ENCODE measurements around the gene AIF1L. TPM values are rescaled to one million over a fixed set of nuclear protein-coding genes. Genes with fewer than 3 reads are reported as not detected.
"Not testable (repeated sequence)": the region's sequence is repeated elsewhere in the genome, so short reads cannot be mapped to it uniquely, and the experiment has no call there.

Gene AIF1L
- total RNA-seq, 1 experiment from 2014 or later, result 93.3 TPM

- no peaks in the 10 kb centered on the region for H3K27me3 ChIP-seq (ENCODE audit: control insufficient read depth, insufficient read depth, low read length)
- no peak for DNase-seq
- no peak overlapping the region for H3K4me3 ChIP-seq (ENCODE audit: insufficient read depth, low read depth, low read length)
- H3K36me3 ChIP-seq (replicated peaks; ENCODE audit: control insufficient read depth, insufficient read depth, low read length), result peaks cover 39% of the 10 kb centered on the region
These were observed 48.9 kb downstream of the AIF1L start for GRCh38 chr9:131145245-131145644.

- Histone ChIP-seq H3K36me3 (replicated peaks; ENCODE audit: control insufficient read depth, insufficient read depth, low read length) (peaks cover 35% of the 10 kb centered on the region), H3K27me3 (ENCODE audit: control insufficient read depth, insufficient read depth, low read length) (no peaks in the 10 kb centered on the region), H3K4me3 (ENCODE audit: insufficient read depth, low read depth, low read length) (no peak overlapping the region)
- DNase-seq, result no peak
These were observed 49.9 kb downstream of the AIF1L start for GRCh38 chr9:131146186-131146585.

GRCh38 chr9:131148276-131148675 is 51.9 kb downstream of the AIF1L start:
- no peak for DNase-seq
- Histone ChIP-seq H3K27me3 (ENCODE audit: control insufficient read depth, insufficient read depth, low read length) (no peaks in the 10 kb centered on the region), H3K36me3 (replicated peaks; ENCODE audit: control insufficient read depth, insufficient read depth, low read length) (peaks cover 37% of the 10 kb centered on the region), H3K4me3 (ENCODE audit: insufficient read depth, low read depth, low read length) (no peak overlapping the region)

- DNase-seq, result no peak
- no peak overlapping the region for H3K4me3 ChIP-seq (ENCODE audit: insufficient read depth, low read depth, low read length)
- H3K27me3 ChIP-seq (ENCODE audit: control insufficient read depth, insufficient read depth, low read length), result no peaks in the 10 kb centered on the region
- peaks cover 36% of the 10 kb centered on the region for H3K36me3 ChIP-seq (replicated peaks; ENCODE audit: control insufficient read depth, insufficient read depth, low read length)
These were observed 52.8 kb downstream of the AIF1L start for GRCh38 chr9:131148966-131149687.

GRCh38 chr9:131149688-131150053 is 53.3 kb downstream of the AIF1L start:
- no peak for DNase-seq
- Histone ChIP-seq H3K4me3 (ENCODE audit: insufficient read depth, low read depth, low read length) (no peak overlapping the region), H3K27me3 (ENCODE audit: control insufficient read depth, insufficient read depth, low read length) (no peaks in the 10 kb centered on the region), H3K36me3 (replicated peaks; ENCODE audit: control insufficient read depth, insufficient read depth, low read length) (peaks cover 32% of the 10 kb centered on the region)

GRCh38 chr9:131153595-131153994 is 57.3 kb downstream of the AIF1L start:
- peaks cover 16% of the 10 kb centered on the region for H3K36me3 ChIP-seq (replicated peaks; ENCODE audit: control insufficient read depth, insufficient read depth, low read length)
- H3K4me3 ChIP-seq (ENCODE audit: insufficient read depth, low read depth, low read length), result no peak overlapping the region
- DNase-seq, result no peak
- no peaks in the 10 kb centered on the region for H3K27me3 ChIP-seq (ENCODE audit: control insufficient read depth, insufficient read depth, low read length)

- H3K36me3 ChIP-seq (replicated peaks; ENCODE audit: control insufficient read depth, insufficient read depth, low read length); H3K4me3 ChIP-seq (ENCODE audit: insufficient read depth, low read depth, low read length); DNase-seq; H3K27me3 ChIP-seq (ENCODE audit: control insufficient read depth, insufficient read depth, low read length): not testable (repeated sequence)
These were observed 62.3 kb downstream of the AIF1L start for GRCh38 chr9:131158673-131159072.

GRCh38 chr9:131160416-131161112 is 64.2 kb downstream of the AIF1L start:
- DNase-seq, result no peak
- no peaks in the 10 kb centered on the region for H3K27me3 ChIP-seq (ENCODE audit: control insufficient read depth, insufficient read depth, low read length)
- peaks cover 14% of the 10 kb centered on the region for H3K36me3 ChIP-seq (replicated peaks; ENCODE audit: control insufficient read depth, insufficient read depth, low read length)
- no peak overlapping the region for H3K4me3 ChIP-seq (ENCODE audit: insufficient read depth, low read depth, low read length)

- H3K27me3 ChIP-seq (ENCODE audit: control insufficient read depth, insufficient read depth, low read length), result no peaks in the 10 kb centered on the region
- H3K36me3 ChIP-seq (replicated peaks; ENCODE audit: control insufficient read depth, insufficient read depth, low read length), result peaks cover 14% of the 10 kb centered on the region
- DNase-seq, result no peak
- H3K4me3 ChIP-seq (ENCODE audit: insufficient read depth, low read depth, low read length), result no peak overlapping the region
These were observed 65.3 kb downstream of the AIF1L start for GRCh38 chr9:131161585-131161984.

- no peak for DNase-seq
- Histone ChIP-seq H3K4me3 (ENCODE audit: insufficient read depth, low read depth, low read length) (no peak overlapping the region), H3K36me3 (replicated peaks; ENCODE audit: control insufficient read depth, insufficient read depth, low read length) (peaks cover 14% of the 10 kb centered on the region), H3K27me3 (ENCODE audit: control insufficient read depth, insufficient read depth, low read length) (no peaks in the 10 kb centered on the region)
These were observed 66.6 kb downstream of the AIF1L start for GRCh38 chr9:131162886-131163285.

- no peak overlapping the region for H3K4me3 ChIP-seq (ENCODE audit: insufficient read depth, low read depth, low read length)
- no peaks in the 10 kb centered on the region for H3K27me3 ChIP-seq (ENCODE audit: control insufficient read depth, insufficient read depth, low read length)
- peaks cover 12% of the 10 kb centered on the region for H3K36me3 ChIP-seq (replicated peaks; ENCODE audit: control insufficient read depth, insufficient read depth, low read length)
- no peak for DNase-seq
These were observed 69.2 kb downstream of the AIF1L start for GRCh38 chr9:131165523-131165922.

- H3K4me3 ChIP-seq (ENCODE audit: insufficient read depth, low read depth, low read length), result no peak overlapping the region
- DNase-seq, result no peak
These were observed 70.9 kb downstream of the AIF1L start for GRCh38 chr9:131167146-131167692.

GRCh38 chr9:131167936-131168335 is 71.6 kb downstream of the AIF1L start:
- DNase-seq, result no peak
- peaks cover 10% of the 10 kb centered on the region for H3K36me3 ChIP-seq (replicated peaks; ENCODE audit: control insufficient read depth, insufficient read depth, low read length)
- H3K4me3 ChIP-seq (ENCODE audit: insufficient read depth, low read depth, low read length), result no peak overlapping the region
- H3K27me3 ChIP-seq (ENCODE audit: control insufficient read depth, insufficient read depth, low read length), result no peaks in the 10 kb centered on the region

More at GRCh38 chr9:131167146-131167692, 70.9 kb downstream of the AIF1L start:
- Histone ChIP-seq H3K36me3 (replicated peaks; ENCODE audit: control insufficient read depth, insufficient read depth, low read length) (peaks cover 11% of the 10 kb centered on the region), H3K27me3 (ENCODE audit: control insufficient read depth, insufficient read depth, low read length) (no peaks in the 10 kb centered on the region)

GRCh38 chr9:131169563-131170240 is 73.4 kb downstream of the AIF1L start:
- Histone ChIP-seq H3K36me3 (replicated peaks; ENCODE audit: control insufficient read depth, insufficient read depth, low read length) (peaks cover 3% of the 10 kb centered on the region), H3K4me3 (ENCODE audit: insufficient read depth, low read depth, low read length) (no peak overlapping the region)
- no peak for DNase-seq

More at GRCh38 chr9:131169563-131170240, 73.4 kb downstream of the AIF1L start:
- no peaks in the 10 kb centered on the region for H3K27me3 ChIP-seq (ENCODE audit: control insufficient read depth, insufficient read depth, low read length)

All from H7 (cell line).